GM11168 (cell line): Measurements from ENCODE around the gene ERVFRD-1.

ENCODE experiments used
- in situ Hi-C: fragments of 300-500 bp; cut with MboI; formaldehyde crosslinking; loops from one replicate; pipeline ENCODE4 v1.12.0; 2022; ENCODE audit warnings: low sequenced_read_pairs; ENCODE audit not compliant: unreplicated experiment

ERVFRD-1 gene

GRCh38 chr6:11110921-11111768 lies at the start of gene ERVFRD-1:
Gene ERVFRD-1, minus strand, starts transcription at chr6:11111725. Its CDS starts 6,415 bp downstream, at chr6:11105310.
- in situ Hi-C loops: no loop called here

GRCh38 chr6:11160199-11160598 lies 48.7 kb upstream of the ERVFRD-1 start:
- in situ Hi-C loops: no loop called here

- in situ Hi-C loops: no loop called here
These were observed 44.1 kb upstream of the ERVFRD-1 start for GRCh38 chr6:11155589-11155988.

- in situ Hi-C loops: no loop called here
These were observed 41.9 kb upstream of the ERVFRD-1 start for GRCh38 chr6:11153447-11153846.

- in situ Hi-C loops: no loop called here
These were observed 41.1 kb upstream of the ERVFRD-1 start for GRCh38 chr6:11152581-11152980.

- in situ Hi-C loops: no loop called here
These were observed 40.0 kb upstream of the ERVFRD-1 start for GRCh38 chr6:11151488-11151887.

- in situ Hi-C loops: no loop called here
These were observed 38.0 kb upstream of the ERVFRD-1 start for GRCh38 chr6:11149551-11149950.

- in situ Hi-C loops: no loop called here
These were observed 34.7 kb upstream of the ERVFRD-1 start for GRCh38 chr6:11146117-11146826.

- in situ Hi-C loops: no loop called here
These were observed 32.9 kb upstream of the ERVFRD-1 start for GRCh38 chr6:11144393-11144851.

- in situ Hi-C loops: no loop called here
These were observed 32.2 kb upstream of the ERVFRD-1 start for GRCh38 chr6:11143394-11144371.

- in situ Hi-C loops: no loop called here
These were observed 30.9 kb upstream of the ERVFRD-1 start for GRCh38 chr6:11142296-11143027.

GRCh38 chr6:11141295-11141694 lies 29.8 kb upstream of the ERVFRD-1 start:
- in situ Hi-C loops: no loop called here

GRCh38 chr6:11140056-11140455 lies 28.5 kb upstream of the ERVFRD-1 start:
- in situ Hi-C loops: no loop called here

GRCh38 chr6:11139051-11139960 lies 27.8 kb upstream of the ERVFRD-1 start:
- in situ Hi-C loops: no loop called here

GRCh38 chr6:11136809-11137208 lies 25.3 kb upstream of the ERVFRD-1 start:
- in situ Hi-C loops: no loop called here

GRCh38 chr6:11133281-11133680 lies 21.8 kb upstream of the ERVFRD-1 start:
- in situ Hi-C loops: no loop called here

- in situ Hi-C loops: no loop called here
These were observed 20.8 kb upstream of the ERVFRD-1 start for GRCh38 chr6:11132194-11132888.

GRCh38 chr6:11130605-11131004 lies 19.1 kb upstream of the ERVFRD-1 start:
- in situ Hi-C loops: no loop called here
